H1 (cell line): ENCODE data around the gene FBN1. TPM values are rescaled to one million over a fixed set of nuclear protein-coding genes. Genes with fewer than 3 reads are reported as not detected.

ENCODE experiments used
- CTCF ChIA-PET: fragments of 300-600 bp; sonication (Branson Sonifier 250); formaldehyde crosslinking; loops from one replicate; lab custom pipeline; 2021; ENCODE audit not compliant: partially characterized antibody; lab: Charles Lee
- POLR2A ChIA-PET: fragments of 300-600 bp; sonication (Branson Sonifier 250); formaldehyde crosslinking; loops from one replicate; lab custom pipeline; 2021; ENCODE audit warnings: inconsistent platforms; ENCODE audit not compliant: partially characterized antibody; lab: Charles Lee
- DNase-seq, 2 experiments: peaks; one replicate each; pipeline versions ENCODE4 v3.0.0 to v3.0.0-alpha.2; 2010 to 2022; ENCODE audit warnings: low spot score in 2 of 2, low read depth in 1 of 2, mixed read lengths in 1 of 2
- FAIRE-seq: peaks from 2 replicates; lab custom pipeline; 2011; peaks lifted over from hg19 to GRCh38; lab: Jason Lieb, UNC
- H2AFZ ChIP-seq: 2 replicates; pipeline ENCODE4 v1.8.1; 2012; ENCODE audit warnings: low read length, inconsistent platforms
- H2AK5ac ChIP-seq: 2 replicates; pipeline ENCODE4 v1.6.1; 2013; ENCODE audit warnings: low read depth, low read length
- H2BK120ac ChIP-seq: replicated peaks from 2 replicates; pipeline ENCODE3; 2013; ENCODE audit warnings: low read depth, low read length, inconsistent platforms
- H2BK12ac ChIP-seq: 2 replicates; pipeline ENCODE4 v1.6.1; 2013; ENCODE audit warnings: low read depth, low read length
- H2BK15ac ChIP-seq: 2 replicates; pipeline ENCODE4 v1.6.1; 2013; ENCODE audit warnings: low read length
- H2BK20ac ChIP-seq: 2 replicates; pipeline ENCODE4 v1.6.1; 2013; ENCODE audit warnings: low read length
- H2BK5ac ChIP-seq: 2 replicates; pipeline ENCODE4 v1.6.1; 2013; ENCODE audit warnings: low read depth, low read length
- H3K14ac ChIP-seq: 2 replicates; pipeline ENCODE4 v1.6.1; 2013; ENCODE audit warnings: inconsistent platforms; ENCODE audit not compliant: insufficient read length
- H3K18ac ChIP-seq: 2 replicates; pipeline ENCODE4 v1.6.1; 2013; ENCODE audit warnings: low read length; ENCODE audit errors: extremely low read depth
- H3K23ac ChIP-seq: 2 replicates; pipeline ENCODE4 v1.6.1; 2013; ENCODE audit warnings: inconsistent platforms; ENCODE audit not compliant: insufficient read length
- H3K23me2 ChIP-seq: 2 replicates; pipeline ENCODE4 v1.6.1; 2013; ENCODE audit warnings: low read depth, low read length
- H3K27ac ChIP-seq: 2 replicates; pipeline ENCODE4 v1.6.1; 2011; ENCODE audit warnings: low read depth, low read length, inconsistent platforms
- H3K27me3 ChIP-seq, 4 experiments: replicated peaks in 1 of 4; 1 replicate in 1 of 4; 2 replicates in 3 of 4; pipeline versions ENCODE4 v1.6.1 to v1.8.1; 2011 to 2013; ENCODE audit warnings: low read length in 3 of 4, mild to moderate bottlenecking in 3 of 4, inconsistent platforms in 2 of 4, mixed read lengths in 2 of 4, moderate library complexity in 1 of 4; ENCODE audit not compliant: control insufficient read depth in 3 of 4, insufficient read depth in 3 of 4; ENCODE audit errors: extremely low read depth in 1 of 4
- H3K36me3 ChIP-seq, 4 experiments: 2 replicates each; pipeline versions ENCODE4 v1.6.1 to v1.8.1; 2011 to 2013; ENCODE audit warnings: mild to moderate bottlenecking in 4 of 4, low read length in 3 of 4, moderate library complexity in 2 of 4, control low read depth in 1 of 4, inconsistent platforms in 1 of 4; ENCODE audit not compliant: insufficient read depth in 4 of 4, control insufficient read depth in 2 of 4
- H3K4ac ChIP-seq: replicated peaks from 2 replicates; pipeline ENCODE3; 2013; ENCODE audit warnings: low read length, low read depth, mixed read lengths, inconsistent platforms; ENCODE audit not compliant: insufficient read length
- H3K4me1 ChIP-seq, 4 experiments: replicated peaks in 1 of 4; 1 replicate in 1 of 4; 2 replicates in 3 of 4; pipeline versions ENCODE4 v1.6.1 to v1.8.1; 2011 to 2013; ENCODE audit warnings: low read length in 3 of 4, inconsistent platforms in 2 of 4, mixed read lengths in 1 of 4; ENCODE audit not compliant: insufficient read depth in 4 of 4, control insufficient read depth in 3 of 4
- H3K4me2 ChIP-seq, 2 experiments: 2 replicates each; pipeline versions ENCODE4 v1.6.1 to v1.8.1; 2011 to 2013; ENCODE audit warnings: low read depth in 2 of 2, low read length in 2 of 2, control low read depth in 1 of 2, inconsistent platforms in 1 of 2, mild to moderate bottlenecking in 1 of 2; ENCODE audit not compliant: insufficient read depth in 1 of 2
- H3K4me3 ChIP-seq, 4 experiments: fragments of 200-600, 300-600 bp in 1 of 4; sonication (generic), shearing (Covaris generic), sonication (Bioruptor Twin) in 1 of 4; 2 replicates each; pipeline versions ENCODE4 v1.5.1 to v1.8.1; 2011 to 2016; ENCODE audit warnings: low read length in 4 of 4, low read depth in 3 of 4, control low read depth in 2 of 4, inconsistent platforms in 2 of 4, mild to moderate bottlenecking in 2 of 4, mixed read lengths in 1 of 4, moderate library complexity in 1 of 4; ENCODE audit not compliant: insufficient read depth in 2 of 4; ENCODE audit errors: extremely low read depth in 1 of 4
- H3K56ac ChIP-seq: replicated peaks from 2 replicates; pipeline ENCODE3; 2013; ENCODE audit warnings: low read depth, mild to moderate bottlenecking, mixed read lengths, low read length, inconsistent platforms; ENCODE audit not compliant: insufficient read length
- H3K79me1 ChIP-seq: 2 replicates; pipeline ENCODE4 v1.6.1; 2013; ENCODE audit warnings: low read depth, low read length, control low read depth
- H3K79me2 ChIP-seq, 2 experiments: 2 replicates each; pipeline versions ENCODE4 v1.6.1 to v1.8.1; 2012 to 2013; ENCODE audit warnings: low read length in 2 of 2, mild to moderate bottlenecking in 2 of 2, inconsistent platforms in 1 of 2; ENCODE audit not compliant: insufficient read depth in 2 of 2, control insufficient read depth in 1 of 2
- H3K9ac ChIP-seq, 4 experiments: replicated peaks in 1 of 4; 1 replicate in 1 of 4; 2 replicates in 3 of 4; pipeline versions ENCODE4 v1.6.1 to v1.8.1; 2011 to 2013; ENCODE audit warnings: low read depth in 3 of 4, low read length in 3 of 4, control low read depth in 2 of 4, mild to moderate bottlenecking in 2 of 4, moderate library complexity in 2 of 4, inconsistent platforms in 1 of 4; ENCODE audit errors: extremely low read depth in 1 of 4
- H3K9me3 ChIP-seq, 2 experiments: 2 replicates each; pipeline versions ENCODE4 v1.6.1 to v1.8.1; 2012 to 2013; ENCODE audit warnings: mild to moderate bottlenecking in 2 of 2, moderate library complexity in 2 of 2, control low read depth in 1 of 2, inconsistent platforms in 1 of 2, low read depth in 1 of 2, low read length in 1 of 2, mixed read lengths in 1 of 2; ENCODE audit not compliant: insufficient read depth in 2 of 2
- H4K20me1 ChIP-seq, 2 experiments: replicated peaks in 1 of 2; 2 replicates each; pipeline versions ENCODE3 to v1.8.1; 2011 to 2013; ENCODE audit warnings: inconsistent platforms in 2 of 2, low read length in 2 of 2, mild to moderate bottlenecking in 1 of 2; ENCODE audit not compliant: insufficient read depth in 2 of 2, control insufficient read depth in 1 of 2
- H4K5ac ChIP-seq: 2 replicates; pipeline ENCODE4 v1.6.1; 2013; ENCODE audit warnings: low read length, low read depth, mixed read lengths, inconsistent platforms; ENCODE audit not compliant: insufficient read length
- H4K8ac ChIP-seq: 2 replicates; pipeline ENCODE4 v1.8.0; 2013; ENCODE audit warnings: mild to moderate bottlenecking, moderate library complexity, low read length, inconsistent platforms; ENCODE audit not compliant: insufficient read depth; ENCODE audit errors: extremely low read depth
- H4K91ac ChIP-seq: replicated peaks from 2 replicates; pipeline ENCODE3; 2013; ENCODE audit warnings: low read length, mixed read lengths, inconsistent platforms; ENCODE audit not compliant: insufficient read length
- ATF2 ChIP-seq: IDR thresholded peaks from 2 replicates; pipeline ENCODE4 v1.6.1; 2012; ENCODE audit warnings: low read length, inconsistent platforms
- CEBPB ChIP-seq: IDR thresholded peaks from 2 replicates; pipeline ENCODE4 v1.6.1; 2012; ENCODE audit warnings: low read depth, low read length
- CREB1 ChIP-seq: IDR thresholded peaks from 2 replicates; pipeline ENCODE4 v1.6.1; 2012; ENCODE audit warnings: inconsistent platforms
- EZH2 ChIP-seq: fragments of 200-600 bp; sonication (generic); IDR thresholded peaks from 2 replicates; pipeline ENCODE4 v1.7.1; 2012; ENCODE audit warnings: low read depth, mild to moderate bottlenecking, moderate library complexity, low read length, inconsistent platforms; ENCODE audit not compliant: severe bottlenecking
- KDM1A ChIP-seq: fragments of 200-600, 300-600 bp; sonication (generic); IDR thresholded peaks from 2 replicates; pipeline ENCODE4 v1.7.1; 2016; ENCODE audit warnings: mild to moderate bottlenecking, low read length, borderline replicate concordance
- KDM4A ChIP-seq: IDR thresholded peaks from one replicate; pipeline ENCODE4 v1.7.1; 2012; ENCODE audit warnings: low read depth, mild to moderate bottlenecking, moderate library complexity, low read length, inconsistent platforms; ENCODE audit not compliant: severe bottlenecking
- MAX ChIP-seq: IDR thresholded peaks from 2 replicates; pipeline ENCODE4 v1.6.1; 2012; ENCODE audit warnings: inconsistent platforms
- NANOG ChIP-seq: IDR thresholded peaks from 2 replicates; pipeline ENCODE4 v1.6.1; 2011; ENCODE audit warnings: low read length, low read depth, mild to moderate bottlenecking, inconsistent platforms; ENCODE audit not compliant: insufficient read depth, poor library complexity, severe bottlenecking
- POLR2A ChIP-seq, 2 experiments: IDR thresholded peaks; 1 replicate in 1 of 2; 2 replicates in 1 of 2; pipeline ENCODE4 v1.6.1; 2011; ENCODE audit warnings: low read depth in 2 of 2, low read length in 2 of 2, mild to moderate bottlenecking in 2 of 2; ENCODE audit errors: control extremely low read depth in 1 of 2
- TAF1 ChIP-seq: IDR thresholded peaks from 2 replicates; pipeline ENCODE4 v1.6.1; 2011; ENCODE audit warnings: mild to moderate bottlenecking, low read depth, low read length
- WGBS, 2 experiments: shearing (Covaris generic) in 1 of 2; methylation state at CpG; one replicate each; pipeline versions ENCODE4 v1.1.6 to v1.1.7; 2013 to 2015; ENCODE audit warnings: low lambda C conversion rate in 2 of 2, mixed read lengths in 2 of 2, inconsistent platforms in 1 of 2, low coverage in 1 of 2, missing lambda C conversion rate in 1 of 2; ENCODE audit not compliant: insufficient replicate concordance in 2 of 2, insufficient coverage in 1 of 2, insufficient read length in 1 of 2; ENCODE audit errors: extremely low coverage in 1 of 2, missing lambda C conversion rate in 1 of 2; 5-methylcytosine and 5-hydroxymethylcytosine counted together
- polyA plus RNA-seq, 7 experiments: library from polyadenylated mRNA; depleted of rRNA in 3 of 7; stranded (reverse) in 5 of 7; unstranded in 2 of 7; fragments of >200 nt in 5 of 7; fragments of 200-250 nt in 2 of 7; gene quantifications; 1 replicate in 5 of 7; 2 replicates in 1 of 7; 4 replicates in 1 of 7; pipeline versions ENCODE4 v1.2.1 to v1.2.3, GENCODE V29; 2011 to 2013; ENCODE audit warnings: missing spikeins in 2 of 7, mixed read lengths in 2 of 7
- total RNA-seq: library from RNA; stranded (reverse); fragmentation: NEBNext Ultra II Directional; extraction: Animal tissue kit (Norgen Biotek cat#: 25700); gene quantifications from 2 replicates; pipeline ENCODE4 v1.2.1, GENCODE V29; 2021
- TF ChIP-seq, protein P1 (sequence below): IDR thresholded peaks from 2 replicates; pipeline ENCODE4 v1.6.1; 2011; ENCODE audit warnings: low read length, improper control_type of control experiment

The FBN1 gene
- total and polyA plus RNA-seq, 2 of the 8 experiments (the other 6 are each of a cell fraction or from before 2014, with no cell fraction given): 3.0 to 4.0 TPM

- H3K36me3 ChIP-seq: no peaks in the 10 kb centered on the region
- H3K18ac ChIP-seq: no peak overlapping the region
- H3K4me1 ChIP-seq: no peaks in the 10 kb centered on the region
- FAIRE-seq (no peak), DNase-seq (no peak)
- H3K79me2 ChIP-seq: no peaks in the 10 kb centered on the region
- H3K27me3 ChIP-seq: no peaks in the 10 kb centered on the region
- 93% methylated on average over 5 of the region's 5 CpGs; no CpG with 5 or more reads in 1 of the 2 experiments for WGBS, 2 experiments
- H2BK120ac ChIP-seq: no peak overlapping the region
- H2AK5ac ChIP-seq: no peak overlapping the region
- POLR2A ChIA-PET: no interaction called here
- no peak overlapping the region for H3K56ac ChIP-seq
- H3K4me2 ChIP-seq: no peak overlapping the region
- H2BK20ac ChIP-seq: no peak overlapping the region
- CTCF ChIA-PET: no interaction called here
- H4K91ac ChIP-seq: no peak overlapping the region
- no peak overlapping the region for H3K9ac ChIP-seq
- no peak overlapping the region for H3K27ac ChIP-seq
- no peak overlapping the region for H2BK15ac ChIP-seq
- no peak overlapping the region for H3K4ac ChIP-seq
- no peaks in the 10 kb centered on the region for H4K20me1 ChIP-seq
- no peak overlapping the region for H3K14ac ChIP-seq
- H3K23me2 ChIP-seq: no peaks in the 10 kb centered on the region
- H3K23ac ChIP-seq: no peak overlapping the region
- no peak overlapping the region for H2BK12ac ChIP-seq
- no peak overlapping the region for H2BK5ac ChIP-seq
- no peaks in the 10 kb centered on the region for H3K79me1 ChIP-seq
- H4K8ac ChIP-seq: no peak overlapping the region
- H2AFZ ChIP-seq: no peak overlapping the region
- no peak overlapping the region for H4K5ac ChIP-seq
- H3K9me3 ChIP-seq: no peaks in the 10 kb centered on the region
- H3K4me3 ChIP-seq: no peak overlapping the region
- no peak for TF ChIP-seq ATF2
- TF ChIP-seq, protein P1, sequence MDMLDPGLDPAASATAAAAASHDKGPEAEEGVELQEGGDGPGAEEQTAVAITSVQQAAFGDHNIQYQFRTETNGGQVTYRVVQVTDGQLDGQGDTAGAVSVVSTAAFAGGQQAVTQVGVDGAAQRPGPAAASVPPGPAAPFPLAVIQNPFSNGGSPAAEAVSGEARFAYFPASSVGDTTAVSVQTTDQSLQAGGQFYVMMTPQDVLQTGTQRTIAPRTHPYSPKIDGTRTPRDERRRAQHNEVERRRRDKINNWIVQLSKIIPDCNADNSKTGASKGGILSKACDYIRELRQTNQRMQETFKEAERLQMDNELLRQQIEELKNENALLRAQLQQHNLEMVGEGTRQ: no peak
- no peak for TF ChIP-seq KDM1A
- TF ChIP-seq TAF1: no peak
- no peak for TF ChIP-seq NANOG
- no peak for TF ChIP-seq POLR2A (IDR thresholded peaks at IDR 0.05; ENCODE audit: control extremely low read depth in 1 of 2, low read depth in 2 of 2, low read length in 2 of 2)
- TF ChIP-seq CREB1: no peak
- no peak for TF ChIP-seq EZH2
- no peak for TF ChIP-seq CEBPB
- TF ChIP-seq MAX: no peak
- TF ChIP-seq KDM4A: no peak
Measured at GRCh38 chr15:48584090-48584811, 61.3 kb downstream of the FBN1 start.
